Omental fat pad (tissue), 4 donors: Measurements from ENCODE around the gene RBM22. TPM values are rescaled to one million over a fixed set of nuclear protein-coding genes. Genes with fewer than 3 reads are reported as not detected.

Experiments used
- ATAC-seq: fragments of 150-250 bp; one replicate; pipeline ENCODE4 v1.9.1; 2016; ENCODE audit warnings: mild to moderate bottlenecking, moderate library complexity; ENCODE audit not compliant: low FRiP score
- DNase-seq: peaks from one replicate; pipeline ENCODE4 v3.0.0-alpha.2; 2019; ENCODE audit warnings: low spot score
- total RNA-seq, 4 donors: library from RNA; depleted of rRNA; stranded (reverse); fragments of >200 nt; gene quantifications; one replicate each; pipeline ENCODE4 v1.1.0, GENCODE V29; 2016
- TF ChIP-seq, protein P1 (sequence below), 3 donors: fragments of 450-650 bp; IDR thresholded peaks; one replicate each; pipeline ENCODE4 v1.5.1; 2016 to 2017; ENCODE audit warnings: antibody characterized with exemption in 3 of 3, mild to moderate bottlenecking in 3 of 3, moderate library complexity in 2 of 3

RBM22 gene
- total RNA-seq, 4 donors from 2014 or later, result 38.3 to 42.0 (median 40.5) TPM

DNA sequence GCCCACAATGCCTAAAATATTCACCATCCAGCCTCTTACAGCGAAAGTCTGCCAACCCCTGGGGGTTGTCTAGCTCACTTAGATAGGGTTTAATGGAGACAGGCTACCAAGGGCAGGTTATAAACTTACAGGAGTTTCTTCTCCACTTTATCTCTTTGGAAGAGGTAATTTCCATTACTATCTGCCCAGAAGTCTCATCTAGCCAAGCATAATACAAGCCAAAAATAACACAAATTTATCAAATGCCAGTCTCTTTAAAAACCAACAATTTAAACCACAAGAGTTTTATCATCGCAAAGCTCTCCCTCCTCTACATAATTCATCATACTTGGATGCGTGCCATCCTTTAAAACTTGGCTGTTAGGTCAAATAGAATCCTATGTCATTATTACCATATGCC, 6.2 kb downstream of the RBM22 start:
- TF ChIP-seq, protein P1, sequence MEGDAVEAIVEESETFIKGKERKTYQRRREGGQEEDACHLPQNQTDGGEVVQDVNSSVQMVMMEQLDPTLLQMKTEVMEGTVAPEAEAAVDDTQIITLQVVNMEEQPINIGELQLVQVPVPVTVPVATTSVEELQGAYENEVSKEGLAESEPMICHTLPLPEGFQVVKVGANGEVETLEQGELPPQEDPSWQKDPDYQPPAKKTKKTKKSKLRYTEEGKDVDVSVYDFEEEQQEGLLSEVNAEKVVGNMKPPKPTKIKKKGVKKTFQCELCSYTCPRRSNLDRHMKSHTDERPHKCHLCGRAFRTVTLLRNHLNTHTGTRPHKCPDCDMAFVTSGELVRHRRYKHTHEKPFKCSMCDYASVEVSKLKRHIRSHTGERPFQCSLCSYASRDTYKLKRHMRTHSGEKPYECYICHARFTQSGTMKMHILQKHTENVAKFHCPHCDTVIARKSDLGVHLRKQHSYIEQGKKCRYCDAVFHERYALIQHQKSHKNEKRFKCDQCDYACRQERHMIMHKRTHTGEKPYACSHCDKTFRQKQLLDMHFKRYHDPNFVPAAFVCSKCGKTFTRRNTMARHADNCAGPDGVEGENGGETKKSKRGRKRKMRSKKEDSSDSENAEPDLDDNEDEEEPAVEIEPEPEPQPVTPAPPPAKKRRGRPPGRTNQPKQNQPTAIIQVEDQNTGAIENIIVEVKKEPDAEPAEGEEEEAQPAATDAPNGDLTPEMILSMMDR (IDR thresholded peaks at IDR 0.05), result no peak
- ATAC-seq (peak; percentile 46), DNase-seq (no peak)

DNA sequence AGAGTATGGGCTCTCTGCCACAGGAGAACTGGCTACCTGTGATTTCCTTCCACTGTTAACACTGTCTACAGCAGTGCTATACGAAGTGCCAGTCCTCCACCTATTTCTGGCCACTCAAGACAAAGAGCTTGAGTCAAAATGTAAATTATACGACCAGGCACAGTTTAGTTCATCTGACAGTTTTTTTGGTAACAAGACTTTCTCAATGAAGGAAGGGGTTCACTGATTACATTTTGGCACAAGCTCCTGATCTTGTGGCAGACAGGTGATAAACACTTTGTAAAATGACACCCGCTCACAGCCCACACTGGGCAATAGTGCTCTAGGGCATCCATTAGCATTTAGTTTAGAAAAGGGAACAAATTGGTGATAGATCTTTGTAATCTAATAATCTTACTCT, 8.6 kb downstream of the RBM22 start:
- TF ChIP-seq, protein P1 (IDR thresholded peaks at IDR 0.05), result no peak
- no peak for DNase-seq
- ATAC-seq, result no peak

DNA sequence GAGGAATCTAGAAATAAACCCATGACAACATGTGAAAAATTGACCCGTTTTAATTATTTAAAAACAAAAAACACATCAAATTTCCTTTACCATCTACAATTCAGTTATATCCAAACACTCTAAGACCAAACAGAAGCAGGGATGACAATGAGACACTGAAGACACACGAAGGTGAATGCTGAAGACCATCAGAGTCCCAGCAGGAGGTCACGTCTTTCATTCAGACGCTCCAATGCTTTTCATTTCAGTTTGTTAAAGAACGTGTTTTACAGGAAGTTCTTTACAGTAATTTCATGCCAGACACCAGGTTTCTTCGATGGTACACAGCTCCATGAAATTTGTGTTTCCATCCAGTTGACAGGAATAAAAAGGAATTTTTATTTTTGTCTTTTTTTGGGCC, 10.1 kb downstream of the RBM22 start:
- TF ChIP-seq, protein P1 (IDR thresholded peaks at IDR 0.05), result no peak
- DNase-seq (no peak), ATAC-seq (no peak)

DNA sequence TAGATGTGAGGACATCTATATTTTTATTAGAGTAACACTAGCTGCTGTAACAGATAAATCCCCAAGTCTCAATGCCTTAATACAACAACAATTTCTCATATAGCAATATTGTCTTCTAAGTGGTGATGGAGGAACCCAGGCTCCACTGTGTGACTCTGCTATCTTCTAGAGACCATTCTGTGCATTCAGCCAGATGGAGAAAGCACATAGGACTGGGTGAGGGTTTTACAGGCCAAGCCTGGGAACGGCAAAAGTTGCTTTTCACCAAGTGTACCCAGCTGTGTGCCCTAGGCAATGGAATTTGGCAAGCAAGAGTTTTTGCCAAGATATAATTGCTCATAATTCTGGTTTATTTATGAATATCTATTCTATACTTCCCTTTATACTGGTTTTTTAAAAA, 11.7 kb downstream of the RBM22 start:
- TF ChIP-seq, protein P1 (IDR thresholded peaks at IDR 0.05), result no peak
- DNase-seq (no peak), ATAC-seq (no peak)

DNA sequence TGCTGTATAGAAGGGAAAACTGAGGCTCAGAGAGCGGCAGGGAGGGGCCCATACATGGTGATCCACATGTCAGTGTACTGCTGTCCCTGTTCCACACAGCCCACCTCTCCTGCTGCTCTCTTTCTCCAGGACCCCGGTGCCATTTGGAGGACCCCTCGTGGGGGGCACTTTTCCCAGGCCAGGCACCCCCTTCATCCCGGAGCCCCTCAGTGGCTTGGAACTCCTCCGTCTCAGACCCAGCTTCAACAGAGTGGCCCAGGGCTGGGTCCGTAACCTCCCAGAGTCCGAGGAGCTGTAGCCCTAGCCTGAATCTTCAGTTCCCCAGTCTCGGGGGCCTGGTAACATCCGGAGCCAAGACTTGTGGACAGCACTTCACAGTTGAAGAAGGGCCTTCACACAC, 24.3 kb downstream of the RBM22 start:
- no peak for DNase-seq
- TF ChIP-seq, protein P1 (IDR thresholded peaks at IDR 0.05), result no peak
- ATAC-seq, result no peak

DNA sequence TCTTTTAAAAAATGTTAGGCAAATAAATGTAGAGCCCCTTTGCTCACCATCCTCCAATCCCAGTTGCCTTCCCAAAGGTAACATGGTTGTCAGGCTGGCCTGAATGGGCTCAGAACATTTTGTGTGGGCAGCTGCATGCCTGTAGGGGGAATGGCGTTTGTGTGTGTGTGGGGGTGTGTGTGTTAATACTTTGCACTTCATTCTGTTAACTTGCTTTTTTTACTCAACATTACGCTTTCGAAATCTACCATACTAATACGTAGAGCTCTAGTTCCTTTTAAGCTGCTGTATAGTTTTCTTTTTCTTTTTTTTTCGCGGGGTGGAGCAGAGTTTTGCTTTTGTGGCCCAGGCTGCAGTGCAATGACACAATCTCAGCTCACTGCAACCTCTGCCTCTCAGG, 25.8 kb downstream of the RBM22 start:
- TF ChIP-seq, protein P1 (IDR thresholded peaks at IDR 0.05), result no peak
- ATAC-seq (no peak), DNase-seq (no peak)

DNA sequence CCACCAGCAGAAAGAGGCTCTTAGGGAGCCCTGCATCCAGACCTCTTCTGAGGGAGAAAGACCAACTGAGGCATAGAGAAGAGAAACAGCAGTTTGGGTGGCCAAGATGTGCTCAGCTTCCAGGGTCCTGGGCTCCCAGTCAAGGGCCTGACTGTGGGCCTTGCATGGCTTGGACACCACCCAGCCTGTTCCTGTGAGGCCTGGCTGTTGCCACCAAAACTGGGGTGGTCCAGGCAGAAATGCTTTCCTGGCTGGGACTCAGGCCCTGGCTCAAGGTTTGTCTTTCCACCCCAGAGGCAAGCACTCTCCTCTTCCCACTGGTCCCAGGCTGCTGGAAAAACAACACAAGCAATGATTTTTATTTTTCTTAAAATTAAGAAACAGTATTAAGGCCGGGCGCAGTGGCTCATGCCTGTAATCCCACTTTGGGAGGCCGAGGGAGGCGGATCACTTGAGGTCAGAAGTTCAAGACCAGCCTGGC, 26.5 kb downstream of the RBM22 start:
- DNase-seq, result no peak
- ATAC-seq, result no peak
- TF ChIP-seq, protein P1 (IDR thresholded peaks at IDR 0.05), result no peak
